GM20431 (cell line): ENCODE measurements around the gene STAB2.

Experiments used
- in situ Hi-C: fragments of 300-500 bp; cut with MseI, MboI; formaldehyde crosslinking; loops from one replicate; pipeline ENCODE4 v1.15.0; 2020; ENCODE audit warnings: low sequenced_read_pairs; ENCODE audit not compliant: unreplicated experiment

STAB2 gene

DNA sequence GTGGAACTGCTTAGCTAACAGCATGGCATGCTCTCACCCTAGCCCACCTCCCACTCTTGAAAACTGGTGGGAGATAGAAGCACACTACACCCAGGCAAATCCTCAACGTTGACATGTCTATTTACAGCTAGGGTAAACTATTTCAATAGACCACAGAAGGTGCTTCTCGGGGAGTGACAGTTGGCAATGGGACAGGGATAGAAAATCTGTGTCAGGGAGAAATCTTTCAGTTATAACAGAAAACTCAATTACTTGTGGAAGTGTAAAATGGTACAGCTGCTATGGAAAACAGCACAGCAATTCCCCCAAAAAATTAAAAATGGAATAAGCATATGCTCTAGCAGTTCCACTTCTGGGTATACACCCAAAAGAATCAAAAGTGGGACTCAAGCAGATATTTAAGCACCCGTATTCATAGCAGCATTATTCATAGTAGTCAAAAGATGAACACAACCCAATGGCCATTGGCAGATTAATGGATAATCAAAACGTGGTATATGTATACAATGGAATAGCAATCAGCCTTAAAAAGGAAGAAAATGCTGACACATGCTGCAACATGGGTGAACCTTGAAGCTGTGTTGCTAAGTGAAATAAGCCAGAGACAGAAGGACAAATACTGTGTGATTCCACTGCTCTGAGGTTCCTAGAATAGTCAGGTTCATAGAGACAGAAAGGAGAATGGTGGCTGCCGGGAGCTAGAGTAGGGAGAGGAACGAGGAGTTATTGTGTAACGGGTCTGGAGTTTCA, 92.5 kb downstream of the STAB2 start:
- in situ Hi-C loops, result no loop called here

GRCh38 chr12:103680591-103681141, 93.6 kb downstream of the STAB2 start:
- in situ Hi-C loops, result no loop called here

- in situ Hi-C loops, result no loop called here
Observed at GRCh38 chr12:103686026-103686425, 99.0 kb downstream of the STAB2 start.

GRCh38 chr12:103687253-103687652, 100.2 kb downstream of the STAB2 start:
- in situ Hi-C loops, result no loop called here

- in situ Hi-C loops, result no loop called here
Observed at GRCh38 chr12:103688376-103689063, 101.4 kb downstream of the STAB2 start.

DNA sequence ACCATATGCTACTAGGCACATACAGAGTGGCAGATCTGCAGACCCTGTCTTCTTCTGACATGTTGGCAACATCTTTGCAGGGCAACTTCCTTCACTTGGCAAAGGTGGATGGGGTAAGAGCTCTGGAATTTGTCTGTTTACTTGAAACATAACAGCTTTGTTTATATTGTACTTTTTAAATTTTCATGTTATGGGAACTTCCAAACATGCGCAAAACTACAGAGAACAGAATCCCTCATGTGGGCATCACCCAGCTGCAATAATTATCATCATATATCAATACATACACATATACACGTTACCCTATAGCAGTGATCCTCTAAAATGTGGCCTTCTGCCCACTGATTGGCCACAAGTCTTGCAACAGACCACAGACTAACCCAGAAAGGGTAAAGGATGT, 103.4 kb downstream of the STAB2 start:
- in situ Hi-C loops, result no loop called here

GRCh38 chr12:103691063-103691462, 104.0 kb downstream of the STAB2 start:
- in situ Hi-C loops, result no loop called here

GRCh38 chr12:103696101-103696500, 109.0 kb downstream of the STAB2 start:
- in situ Hi-C loops, result no loop called here

DNA sequence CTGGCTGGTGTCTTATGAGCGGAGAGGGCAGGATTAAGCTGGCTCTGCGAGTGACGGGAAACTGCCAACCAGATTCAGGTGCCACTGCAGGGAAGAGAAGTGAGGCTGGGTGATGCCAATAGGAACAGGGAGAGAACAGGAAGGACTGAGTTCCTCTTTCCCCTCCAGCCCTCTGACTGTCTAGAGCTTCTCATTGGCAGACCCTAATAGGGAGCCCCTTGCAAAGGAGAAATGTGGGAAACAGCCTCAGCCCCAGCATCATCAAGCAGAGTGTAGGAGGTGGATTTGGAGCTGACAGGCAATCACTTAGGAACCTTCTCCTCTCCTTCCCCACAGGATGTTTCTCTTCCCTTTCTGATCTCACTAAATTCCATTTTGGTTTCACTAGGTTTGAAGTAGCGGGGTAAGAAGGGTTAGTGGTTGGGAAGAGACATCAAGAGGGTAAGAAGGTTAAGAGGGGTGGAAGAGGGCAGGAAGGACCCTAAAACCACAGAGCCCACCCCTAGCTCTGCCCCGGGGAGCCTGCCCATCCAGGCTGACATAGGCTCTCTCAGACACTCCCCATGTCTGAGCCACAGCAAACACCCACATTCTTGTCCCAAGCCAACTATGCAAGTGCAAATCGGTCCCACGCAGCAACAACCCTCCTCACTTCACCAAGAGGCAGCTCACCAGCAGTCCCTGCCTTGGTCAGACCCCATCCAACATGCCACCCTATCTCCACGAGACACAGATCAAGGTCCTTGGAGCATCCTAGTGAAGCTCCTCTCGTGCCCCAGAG, 111.1 kb downstream of the STAB2 start:
- in situ Hi-C loops, result no loop called here

GRCh38 chr12:103698752-103699560, 111.9 kb downstream of the STAB2 start:
- in situ Hi-C loops, result no loop called here

- in situ Hi-C loops, result no loop called here
Observed at GRCh38 chr12:103705098-103705497, 118.0 kb downstream of the STAB2 start.

DNA sequence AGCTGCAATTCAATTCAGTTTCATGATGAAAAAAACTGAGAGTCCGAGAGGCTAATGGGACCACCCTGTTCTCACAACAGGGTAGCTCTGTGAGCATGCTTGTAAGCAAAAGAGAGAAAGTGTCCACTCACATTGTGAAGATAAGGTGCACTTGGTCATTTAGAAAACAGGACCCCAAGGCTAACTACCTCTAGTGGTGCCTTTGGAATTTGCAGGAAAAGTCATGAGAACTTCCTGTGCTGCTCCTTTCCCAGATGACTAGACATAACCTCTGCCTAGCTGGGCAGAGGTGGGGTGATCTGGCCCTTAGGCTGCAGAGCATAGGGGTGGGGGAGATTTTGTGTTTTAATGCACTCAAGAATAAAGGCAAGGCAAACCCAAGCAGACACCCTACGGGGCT, 118.9 kb downstream of the STAB2 start:
- in situ Hi-C loops, result no loop called here

DNA sequence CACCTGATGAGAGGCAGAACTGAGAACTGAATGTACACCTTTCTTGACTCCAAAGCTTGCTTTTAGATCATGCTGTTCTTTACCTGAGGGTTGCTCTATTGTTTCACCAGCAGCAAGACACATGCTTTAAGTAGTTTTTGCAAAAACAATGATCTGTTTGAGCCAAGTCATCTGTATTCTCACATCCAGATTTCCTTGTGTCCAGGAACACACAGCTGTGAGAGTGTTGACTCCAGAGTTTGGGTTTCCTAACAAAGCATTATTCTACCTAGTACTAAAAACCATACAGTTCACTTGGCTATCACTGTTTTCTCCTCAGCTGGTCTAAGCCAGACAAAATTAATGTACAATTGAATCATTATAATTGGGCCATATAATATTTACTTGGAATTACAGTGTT, 120.4 kb downstream of the STAB2 start:
- in situ Hi-C loops, result no loop called here

GRCh38 chr12:103710544-103710943, 123.5 kb downstream of the STAB2 start:
- in situ Hi-C loops, result no loop called here

- in situ Hi-C loops, result no loop called here
Observed at GRCh38 chr12:103712216-103712615, 125.1 kb downstream of the STAB2 start.

DNA sequence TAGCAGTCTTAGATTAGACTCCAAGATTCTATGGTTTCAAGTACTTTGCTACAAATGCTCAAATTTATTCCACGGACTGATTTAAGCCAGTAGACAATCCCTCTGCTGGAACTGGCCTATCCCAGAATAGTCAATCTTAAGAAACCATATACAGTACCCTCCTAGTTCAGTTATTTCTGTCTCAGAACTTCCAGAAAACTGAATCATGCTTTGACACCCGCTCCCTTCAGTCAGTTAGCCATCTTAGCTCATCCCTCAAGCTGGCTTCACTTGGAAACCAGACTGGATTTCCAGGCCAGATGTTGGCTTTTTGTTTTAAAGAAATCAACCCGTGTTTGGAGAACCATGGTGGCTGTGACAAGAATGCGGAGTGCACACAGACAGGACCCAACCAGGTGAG, 128.4 kb downstream of the STAB2 start:
- in situ Hi-C loops, result no loop called here

- in situ Hi-C loops, result no loop called here
Observed at GRCh38 chr12:103716517-103717196, 129.6 kb downstream of the STAB2 start.

DNA sequence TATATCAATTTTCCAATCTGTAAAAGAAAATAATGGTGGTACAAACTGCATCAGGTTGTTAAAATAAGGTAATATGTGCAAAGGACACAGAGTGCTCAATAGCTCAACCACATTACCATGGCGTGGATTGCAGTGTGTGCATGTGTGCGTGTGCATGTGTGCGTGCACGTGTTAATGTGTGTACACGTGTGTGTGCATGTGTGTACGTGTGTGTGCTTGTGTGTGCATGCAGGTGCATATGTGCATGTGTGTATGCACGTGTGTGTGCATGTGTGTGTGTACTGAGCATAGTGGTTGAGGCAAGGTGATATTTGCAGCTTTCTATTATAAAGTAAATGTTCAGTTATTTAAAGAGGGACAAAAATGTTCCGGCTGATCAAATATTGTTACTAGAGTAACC, 138.3 kb downstream of the STAB2 start:
- in situ Hi-C loops, result no loop called here

DNA sequence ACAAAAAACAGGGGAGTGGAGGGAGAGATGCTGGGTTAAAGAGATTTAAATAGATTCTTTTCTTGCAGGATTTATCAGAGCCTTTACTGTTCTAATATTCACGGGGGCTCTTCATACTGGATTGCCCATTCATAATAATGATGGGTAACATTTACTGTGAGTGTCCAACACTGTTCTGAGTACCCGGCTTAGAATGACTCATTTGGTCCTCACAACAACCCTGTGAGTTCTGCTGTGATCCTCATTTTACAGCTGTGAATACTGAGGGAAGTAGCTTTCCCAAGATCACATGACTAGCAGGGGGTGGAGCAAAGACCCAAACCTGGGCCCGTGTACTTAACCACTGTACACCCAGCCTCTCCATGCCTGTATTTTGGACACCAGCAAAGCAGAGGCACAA, 140.6 kb downstream of the STAB2 start:
- in situ Hi-C loops, result no loop called here
